ENCODE measurements around the gene TECPR1. TPM values are rescaled to one million over a fixed set of nuclear protein-coding genes. Genes with fewer than 3 reads are reported as not detected.

TECPR1 gene
- total and polyA plus RNA-seq, 2 of the 8 experiments (the other 6 are each of a cell fraction or from before 2014, with no cell fraction given), result 1.3 to 11.1 TPM

DNA sequence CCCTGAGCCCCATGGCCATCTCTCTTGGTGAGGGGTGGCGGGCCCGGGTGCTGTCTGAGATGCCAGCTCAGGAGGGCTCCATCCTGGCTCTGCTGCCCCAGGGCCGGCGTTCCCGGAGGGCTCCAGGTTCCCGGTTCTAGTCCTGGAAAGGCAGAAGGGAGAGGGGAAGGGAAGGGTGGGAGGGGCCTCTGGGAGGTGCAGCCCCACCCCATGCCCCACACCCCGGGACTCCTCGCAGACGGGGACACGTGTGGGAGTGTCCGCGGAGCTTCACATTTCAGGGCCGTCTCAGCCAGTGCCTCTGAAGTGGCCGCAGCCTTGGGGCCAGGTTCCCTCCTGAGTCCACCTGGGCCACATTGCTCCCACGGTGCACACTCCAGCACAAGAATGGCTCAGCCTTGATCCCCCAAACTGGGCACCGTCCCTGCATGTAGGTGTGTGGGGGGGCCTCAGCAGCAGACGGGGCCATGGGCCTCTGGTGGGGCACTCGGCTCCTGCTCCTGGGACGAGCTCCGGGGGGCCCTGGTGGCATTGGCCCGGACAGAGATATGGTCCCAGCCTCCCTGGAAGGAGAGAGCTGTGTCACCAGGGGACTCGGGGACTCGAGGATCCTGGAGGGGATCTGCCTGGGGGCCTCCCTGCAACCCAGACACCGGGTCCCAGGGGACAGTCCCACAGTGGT is 35.0 kb downstream of the TECPR1 start (continued):
- TF ChIP-seq NRF1 (IDR thresholded peaks at IDR 0.05; ENCODE audit: low read depth, low read length), result no peak
- no peak for TF ChIP-seq JUND (IDR thresholded peaks at IDR 0.05; ENCODE audit: low read length)
- TF ChIP-seq SP4 (IDR thresholded peaks at IDR 0.05; ENCODE audit: low read length), result no peak
